ENCODE measurements around the gene FICD. TPM values are rescaled to one million over a fixed set of nuclear protein-coding genes. Genes with fewer than 3 reads are reported as not detected.
"Not testable (repeated sequence)": the region's sequence is repeated elsewhere in the genome, so short reads cannot be mapped to it uniquely, and the experiment has no call there.

The FICD gene
- total RNA-seq, 1 experiment from 2014 or later: 11.1 TPM

DNA sequence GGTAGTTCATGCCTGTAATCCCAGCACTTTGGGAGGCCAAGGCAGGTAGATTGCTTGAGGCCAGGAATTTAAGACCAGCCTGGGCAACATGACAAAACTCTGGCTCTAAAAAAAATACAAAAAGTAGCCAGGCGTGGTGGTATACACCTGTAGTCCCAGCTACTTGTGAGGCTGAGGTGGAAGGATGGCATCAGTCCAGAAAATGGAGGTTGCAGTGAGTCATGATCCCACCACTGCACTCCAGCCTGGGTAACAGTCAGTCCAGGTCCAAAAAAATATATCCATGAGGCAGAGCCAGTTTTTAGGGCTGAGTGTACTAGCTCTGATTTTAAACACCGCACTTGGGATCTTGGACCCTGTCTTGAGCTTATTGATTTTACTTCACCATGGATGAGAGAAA is 30.6 kb upstream of the FICD start:
- no peaks in the 10 kb centered on the region for H3K36me3 ChIP-seq
- no peaks in the 10 kb centered on the region for H3K9me3 ChIP-seq (replicated peaks)
- H3K4me3 ChIP-seq: no peak overlapping the region
- peaks cover 18% of the 10 kb centered on the region for H3K4me1 ChIP-seq (replicated peaks)
- DNase-seq (ENCODE audit: low read depth in 1 of 2, low spot score in 2 of 2): no peak
- H3K27me3 ChIP-seq (replicated peaks): peaks cover 3% of the 10 kb centered on the region; the same call in 1 of the 2 replicates
- no peak overlapping the region for H3K27ac ChIP-seq

- no peak for DNase-seq (ENCODE audit: low read depth in 1 of 2, low spot score in 2 of 2)
- Histone ChIP-seq H3K4me1 (replicated peaks) (peaks cover 18% of the 10 kb centered on the region), H3K27ac (no peak overlapping the region), H3K27me3 (replicated peaks) (peaks cover 3% of the 10 kb centered on the region; the same call in 1 of the 2 replicates), H3K36me3 (no peaks in the 10 kb centered on the region), H3K9me3 (replicated peaks) (no peaks in the 10 kb centered on the region), H3K4me3 (no peak overlapping the region)
These were observed 30.2 kb upstream of the FICD start for GRCh38 chr12:108484845-108485244.

DNA sequence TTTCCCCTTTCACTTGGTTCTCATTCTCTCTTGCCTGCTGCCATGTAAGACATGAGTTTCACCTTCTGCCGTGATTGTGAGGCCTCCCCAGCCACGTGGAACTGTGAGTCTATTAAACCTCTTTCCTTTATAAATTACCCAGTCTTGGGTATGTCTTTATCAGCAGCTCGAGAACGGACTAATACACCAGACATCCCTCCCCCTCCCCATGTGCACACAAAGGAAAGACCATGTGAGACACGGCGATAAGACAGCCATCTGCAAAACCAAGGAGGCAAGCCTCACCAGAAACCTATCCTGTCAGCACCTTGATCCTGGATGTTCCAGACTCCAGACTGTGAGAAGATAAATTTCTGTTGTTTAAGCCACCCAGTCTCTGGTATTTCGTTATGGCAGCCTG is 29.7 kb upstream of the FICD start:
- not testable (repeated sequence) for H3K27me3 ChIP-seq (replicated peaks); DNase-seq (ENCODE audit: low read depth in 1 of 2, low spot score in 2 of 2); H3K27ac ChIP-seq; H3K9me3 ChIP-seq (replicated peaks); H3K4me3 ChIP-seq; H3K36me3 ChIP-seq
- peaks cover 18% of the 10 kb centered on the region for H3K4me1 ChIP-seq (replicated peaks)

GRCh38 chr12:108487029-108487428 is 28.0 kb upstream of the FICD start:
- H3K4me3 ChIP-seq; DNase-seq (ENCODE audit: low read depth in 1 of 2, low spot score in 2 of 2); H3K36me3 ChIP-seq: not testable (repeated sequence)

GRCh38 chr12:108491256-108491655 is 23.8 kb upstream of the FICD start:
- Histone ChIP-seq H3K4me3 (no peak overlapping the region), H3K4me1 (replicated peaks) (no peaks in the 10 kb centered on the region), H3K27me3 (replicated peaks) (peaks cover 10% of the 10 kb centered on the region; the same call in 1 of the 2 replicates), H3K36me3 (no peaks in the 10 kb centered on the region), H3K9me3 (replicated peaks) (no peaks in the 10 kb centered on the region), H3K27ac (no peak overlapping the region)
- no peak for DNase-seq (ENCODE audit: low read depth in 1 of 2, low spot score in 2 of 2)

More at GRCh38 chr12:108487029-108487428, 28.0 kb upstream of the FICD start:
- H3K9me3 ChIP-seq (replicated peaks); H3K27ac ChIP-seq; H3K27me3 ChIP-seq (replicated peaks): not testable (repeated sequence)
- peaks cover 17% of the 10 kb centered on the region for H3K4me1 ChIP-seq (replicated peaks)

- H3K27me3 ChIP-seq (replicated peaks): peaks cover 10% of the 10 kb centered on the region; the same call in 1 of the 2 replicates
- DNase-seq (ENCODE audit: low read depth in 1 of 2, low spot score in 2 of 2): no peak
- H3K36me3 ChIP-seq: no peaks in the 10 kb centered on the region
- H3K4me1 ChIP-seq (replicated peaks): no peaks in the 10 kb centered on the region
- no peak overlapping the region for H3K4me3 ChIP-seq
- no peaks in the 10 kb centered on the region for H3K9me3 ChIP-seq (replicated peaks)
- no peak overlapping the region for H3K27ac ChIP-seq
These were observed 20.0 kb upstream of the FICD start for GRCh38 chr12:108495054-108495453.

GRCh38 chr12:108495823-108496579 is 19.1 kb upstream of the FICD start:
- Histone ChIP-seq H3K9me3 (replicated peaks) (no peaks in the 10 kb centered on the region), H3K27me3 (replicated peaks) (peaks cover 10% of the 10 kb centered on the region; the same call in 1 of the 2 replicates), H3K36me3 (no peaks in the 10 kb centered on the region), H3K27ac (no peak overlapping the region), H3K4me3 (no peak overlapping the region), H3K4me1 (replicated peaks) (no peaks in the 10 kb centered on the region)
- no peak for DNase-seq (ENCODE audit: low read depth in 1 of 2, low spot score in 2 of 2)

GRCh38 chr12:108498136-108498535 is 16.9 kb upstream of the FICD start:
- no peak for DNase-seq (ENCODE audit: low read depth in 1 of 2, low spot score in 2 of 2)
- H3K27me3 ChIP-seq (replicated peaks): peaks cover 6% of the 10 kb centered on the region; the same call in 1 of the 2 replicates
- no peaks in the 10 kb centered on the region for H3K4me1 ChIP-seq (replicated peaks)

GRCh38 chr12:108502922-108503321 is 12.2 kb upstream of the FICD start:
- no peaks in the 10 kb centered on the region for H3K36me3 ChIP-seq
- H3K27ac ChIP-seq: no peak overlapping the region
- H3K4me3 ChIP-seq: no peak overlapping the region
- no peaks in the 10 kb centered on the region for H3K4me1 ChIP-seq (replicated peaks)
- no peak for DNase-seq (ENCODE audit: low read depth in 1 of 2, low spot score in 2 of 2)
- peaks cover 10% of the 10 kb centered on the region; the same call in 1 of the 2 replicates for H3K9me3 ChIP-seq (replicated peaks)
- no peaks in the 10 kb centered on the region for H3K27me3 ChIP-seq (replicated peaks)

More at GRCh38 chr12:108498136-108498535, 16.9 kb upstream of the FICD start:
- no peak overlapping the region for H3K4me3 ChIP-seq
- H3K27ac ChIP-seq: no peak overlapping the region
- H3K9me3 ChIP-seq (replicated peaks): peaks cover 4% of the 10 kb centered on the region; the same call in 1 of the 2 replicates
- no peaks in the 10 kb centered on the region for H3K36me3 ChIP-seq

DNA sequence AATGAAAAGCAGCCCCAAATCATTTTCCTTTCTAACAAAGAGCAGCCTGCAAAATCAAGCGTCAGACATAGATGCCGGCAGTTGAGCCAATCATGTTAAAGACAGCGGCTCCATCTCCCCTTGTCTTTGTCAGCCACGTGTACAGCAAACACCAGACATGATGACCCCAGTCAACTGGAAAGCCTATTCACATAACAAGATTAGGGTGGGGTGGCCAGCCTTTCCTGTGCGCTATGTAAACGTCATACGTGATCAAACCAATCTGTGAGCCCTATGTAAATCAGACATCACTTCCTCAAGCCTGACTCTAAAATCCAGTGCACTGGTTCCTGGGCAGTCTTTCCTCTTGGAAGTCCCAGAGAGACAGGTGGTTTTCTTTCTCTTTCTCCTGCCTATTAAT is 9.9 kb upstream of the FICD start:
- Histone ChIP-seq H3K4me3 (no peak overlapping the region), H3K9me3 (replicated peaks) (peaks cover 10% of the 10 kb centered on the region; the same call in 1 of the 2 replicates), H3K4me1 (replicated peaks) (no peaks in the 10 kb centered on the region), H3K36me3 (no peaks in the 10 kb centered on the region), H3K27ac (no peak overlapping the region), H3K27me3 (replicated peaks) (peaks cover 5% of the 10 kb centered on the region; the same call in 1 of the 2 replicates)
- DNase-seq (ENCODE audit: low read depth in 1 of 2, low spot score in 2 of 2): no peak

- no peak for DNase-seq (ENCODE audit: low read depth in 1 of 2, low spot score in 2 of 2)
- H3K36me3 ChIP-seq: no peaks in the 10 kb centered on the region
- H3K4me3 ChIP-seq: no peak overlapping the region
- no peak overlapping the region for H3K27ac ChIP-seq
- H3K9me3 ChIP-seq (replicated peaks): peaks cover 6% of the 10 kb centered on the region; the same call in 1 of the 2 replicates
- H3K27me3 ChIP-seq (replicated peaks): peaks cover 12% of the 10 kb centered on the region; the same call in 1 of the 2 replicates
- H3K4me1 ChIP-seq (replicated peaks): no peaks in the 10 kb centered on the region
These were observed 7.0 kb upstream of the FICD start for GRCh38 chr12:108507971-108508642.

DNA sequence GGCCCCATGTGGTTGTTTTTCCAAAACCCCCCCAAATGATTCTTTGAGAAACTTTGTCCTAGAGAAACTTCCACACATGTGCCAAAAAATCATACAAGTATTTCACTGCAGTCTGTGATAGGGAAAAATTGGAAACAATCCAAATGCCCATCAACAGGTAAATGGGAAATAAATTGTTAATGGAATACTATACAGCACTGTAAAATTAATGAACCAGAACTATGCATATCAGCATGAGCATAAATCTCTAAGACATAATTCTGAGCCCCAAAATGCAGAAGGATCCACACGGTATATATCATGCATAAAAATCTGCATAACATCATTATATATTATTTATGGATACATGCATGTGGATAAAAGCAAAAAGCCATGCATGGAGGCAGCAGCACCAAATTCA is 5.3 kb upstream of the FICD start:
- no peak for DNase-seq (ENCODE audit: low read depth in 1 of 2, low spot score in 2 of 2)
- Histone ChIP-seq H3K27me3 (replicated peaks) (peaks cover 12% of the 10 kb centered on the region; the same call in 1 of the 2 replicates), H3K4me1 (replicated peaks) (no peaks in the 10 kb centered on the region), H3K27ac (no peak overlapping the region), H3K9me3 (replicated peaks) (no peaks in the 10 kb centered on the region), H3K4me3 (no peak overlapping the region), H3K36me3 (no peaks in the 10 kb centered on the region)

GRCh38 chr12:108510836-108511235 is 4.2 kb upstream of the FICD start:
- no peaks in the 10 kb centered on the region for H3K36me3 ChIP-seq
- no peaks in the 10 kb centered on the region for H3K9me3 ChIP-seq (replicated peaks)
- H3K27me3 ChIP-seq (replicated peaks): peaks cover 12% of the 10 kb centered on the region; the same call in 1 of the 2 replicates
- no peak overlapping the region for H3K4me3 ChIP-seq
- peaks cover 2% of the 10 kb centered on the region for H3K4me1 ChIP-seq (replicated peaks)
- H3K27ac ChIP-seq: no peak overlapping the region
- no peak for DNase-seq (ENCODE audit: low read depth in 1 of 2, low spot score in 2 of 2)

All from SJSA1 (cell line).